HL-60 (cell line): ENCODE results near the gene DRC7.

ENCODE experiments used
- CTCF ChIP-seq: IDR thresholded peaks from one replicate; pipeline ENCODE4 v1.5.1; 2011; ENCODE audit warnings: low read length, control low read depth, inconsistent platforms; ENCODE audit not compliant: insufficient read depth
- GABPA ChIP-seq: IDR thresholded peaks from 2 replicates; pipeline ENCODE4 v1.6.1; 2012; ENCODE audit warnings: low read depth
- POLR2AphosphoS5 ChIP-seq: IDR thresholded peaks from 2 replicates; pipeline ENCODE4 v1.6.1; 2012; ENCODE audit warnings: low read depth

- TF ChIP-seq CTCF, result no peak
- TF ChIP-seq POLR2AphosphoS5, result no peak
- TF ChIP-seq GABPA, result no peak
These were observed 54.6 kb downstream of the DRC7 start for GRCh38 chr16:57749101-57749692.
